HG02970 (cell line): ENCODE results near the gene CCDC57.

ENCODE experiments used
- ATAC-seq: cut with Tn5 transposase; IDR thresholded peaks from one replicate; pipeline ENCODE4 v1.9.1; 2021; ENCODE audit warnings: mild to moderate bottlenecking, moderate library complexity, moderate number of reproducible peaks; ENCODE audit not compliant: unreplicated experiment, low FRiP score

CCDC57 gene

DNA sequence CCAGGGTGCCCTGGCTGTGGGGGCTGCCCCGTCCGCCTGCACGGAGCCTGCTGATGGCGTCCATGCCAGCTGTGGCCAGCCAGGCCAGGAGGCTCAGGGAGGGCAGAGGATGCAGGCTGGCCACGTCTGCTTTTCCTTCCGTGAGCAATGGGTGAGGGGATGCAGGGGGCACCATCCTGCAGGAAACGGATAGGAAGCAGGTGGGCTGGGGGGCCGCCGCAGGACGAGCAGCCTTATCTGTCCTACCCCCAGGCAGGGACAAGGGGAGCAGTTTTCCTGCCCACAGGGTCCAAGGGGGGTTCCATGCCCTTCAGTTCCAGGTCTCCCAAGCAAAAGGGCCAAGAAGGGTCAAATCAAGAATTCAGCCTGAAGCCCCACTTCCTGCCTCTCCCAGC lies 153.8 kb downstream of the CCDC57 start:
- no peak for ATAC-seq

DNA sequence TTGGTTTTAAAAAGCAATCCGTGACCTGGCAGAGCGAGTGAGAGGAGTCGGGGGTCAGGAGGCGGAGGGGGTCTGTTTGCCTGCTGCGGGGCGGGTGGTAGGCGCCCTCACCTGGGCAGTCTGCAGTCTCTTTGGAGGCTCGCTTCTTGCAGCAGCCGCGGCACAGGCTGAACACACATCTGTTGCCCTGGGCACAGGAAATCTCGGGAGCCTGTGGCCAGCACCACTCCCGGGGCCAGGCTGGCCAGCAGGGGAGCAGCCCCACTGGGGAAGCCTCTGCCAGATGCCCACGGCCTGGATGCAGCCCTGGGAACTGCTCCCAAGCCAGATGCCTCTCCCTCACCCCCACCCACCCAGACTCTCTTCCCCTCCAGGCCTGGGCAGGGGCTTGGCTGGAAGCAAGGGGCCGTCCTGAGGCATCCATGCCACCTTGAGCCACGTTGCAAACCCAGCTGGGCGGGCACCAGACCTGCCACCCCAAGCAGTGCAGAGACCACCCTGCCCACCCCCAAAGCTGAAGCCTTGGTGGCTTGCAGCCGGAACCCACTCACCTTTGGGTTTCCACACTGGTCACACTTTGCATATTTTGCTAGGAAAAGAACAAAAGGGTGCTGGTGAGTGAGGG lies 154.3 kb downstream of the CCDC57 start:
- ATAC-seq: no peak

DNA sequence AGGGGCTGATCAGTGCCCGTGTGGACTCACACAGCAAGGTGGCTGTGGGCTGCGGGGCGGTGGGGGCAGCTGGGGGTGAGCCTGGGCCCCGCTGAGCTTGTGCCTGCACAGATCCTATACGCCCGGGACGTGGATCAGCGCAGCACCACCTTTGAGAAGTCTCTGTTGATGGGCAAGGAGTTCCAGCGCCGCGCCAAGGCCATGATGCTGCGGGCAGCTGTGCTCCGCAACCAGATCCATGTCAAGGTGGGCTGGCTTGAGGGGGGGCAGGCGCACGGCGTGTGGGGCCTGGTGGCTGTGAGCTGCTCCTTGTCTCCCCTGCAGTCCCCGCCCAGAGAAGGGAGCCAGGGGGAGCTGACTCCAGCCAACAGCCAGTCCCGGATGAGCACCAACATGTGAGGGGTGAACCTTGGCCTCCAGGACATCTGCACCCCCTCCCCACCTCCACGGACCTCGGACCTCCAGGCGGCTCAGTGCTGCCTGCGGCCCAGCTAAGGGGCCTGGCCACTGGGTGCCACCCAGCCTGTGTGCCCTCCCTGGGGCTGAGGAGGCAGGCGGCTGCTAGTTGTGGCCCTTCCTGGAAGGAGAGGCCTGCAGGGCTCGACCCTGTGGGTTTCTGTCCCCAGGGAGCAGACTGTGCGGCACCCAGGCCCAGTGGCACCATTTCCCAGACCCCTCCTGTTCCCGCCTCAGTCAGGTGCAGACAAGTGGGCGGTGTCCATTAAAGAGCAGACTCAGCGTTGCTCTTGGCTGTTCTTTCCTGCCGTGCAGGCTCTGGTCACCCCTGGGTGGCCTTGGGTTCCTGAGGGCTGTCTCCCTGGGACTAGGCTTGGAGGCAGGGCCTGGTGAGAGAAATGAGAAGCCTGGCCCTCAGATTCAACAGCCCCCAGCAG lies 155.7 kb downstream of the CCDC57 start:
- no peak for ATAC-seq

DNA sequence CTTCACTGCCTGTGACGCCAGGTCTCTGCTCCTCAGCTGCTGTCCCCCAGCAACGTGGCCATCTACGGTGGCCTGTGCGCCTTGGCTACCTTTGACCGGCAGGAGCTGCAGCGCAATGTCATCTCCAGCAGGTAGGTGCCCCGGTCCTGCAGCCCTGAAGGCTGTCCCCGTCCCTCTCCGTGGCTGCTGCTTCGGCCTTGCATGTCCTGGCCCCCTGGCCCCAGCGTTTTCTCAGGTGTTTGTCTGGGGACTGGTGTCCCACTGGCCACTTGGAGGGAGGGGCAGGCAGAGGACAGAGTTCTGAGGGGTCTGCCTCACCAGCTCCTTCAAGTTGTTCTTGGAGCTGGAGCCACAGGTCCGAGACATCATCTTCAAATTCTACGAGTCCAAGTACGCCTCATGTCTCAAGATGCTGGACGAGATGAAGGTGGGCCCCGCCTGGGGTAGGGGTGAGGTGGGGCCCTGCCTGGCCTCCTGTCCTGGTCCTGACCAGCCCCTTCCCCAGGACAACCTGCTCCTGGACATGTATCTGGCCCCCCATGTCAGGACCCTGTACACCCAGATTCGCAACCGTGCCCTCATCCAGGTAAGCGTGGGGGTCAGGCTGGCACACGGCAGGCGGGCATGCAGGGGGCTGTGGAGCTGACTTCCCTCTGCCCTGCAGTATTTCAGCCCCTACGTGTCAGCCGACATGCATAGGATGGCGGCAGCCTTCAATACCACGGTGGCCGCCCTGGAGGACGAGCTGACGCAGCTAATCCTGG lies 156.5 kb downstream of the CCDC57 start:
- no peak for ATAC-seq

DNA sequence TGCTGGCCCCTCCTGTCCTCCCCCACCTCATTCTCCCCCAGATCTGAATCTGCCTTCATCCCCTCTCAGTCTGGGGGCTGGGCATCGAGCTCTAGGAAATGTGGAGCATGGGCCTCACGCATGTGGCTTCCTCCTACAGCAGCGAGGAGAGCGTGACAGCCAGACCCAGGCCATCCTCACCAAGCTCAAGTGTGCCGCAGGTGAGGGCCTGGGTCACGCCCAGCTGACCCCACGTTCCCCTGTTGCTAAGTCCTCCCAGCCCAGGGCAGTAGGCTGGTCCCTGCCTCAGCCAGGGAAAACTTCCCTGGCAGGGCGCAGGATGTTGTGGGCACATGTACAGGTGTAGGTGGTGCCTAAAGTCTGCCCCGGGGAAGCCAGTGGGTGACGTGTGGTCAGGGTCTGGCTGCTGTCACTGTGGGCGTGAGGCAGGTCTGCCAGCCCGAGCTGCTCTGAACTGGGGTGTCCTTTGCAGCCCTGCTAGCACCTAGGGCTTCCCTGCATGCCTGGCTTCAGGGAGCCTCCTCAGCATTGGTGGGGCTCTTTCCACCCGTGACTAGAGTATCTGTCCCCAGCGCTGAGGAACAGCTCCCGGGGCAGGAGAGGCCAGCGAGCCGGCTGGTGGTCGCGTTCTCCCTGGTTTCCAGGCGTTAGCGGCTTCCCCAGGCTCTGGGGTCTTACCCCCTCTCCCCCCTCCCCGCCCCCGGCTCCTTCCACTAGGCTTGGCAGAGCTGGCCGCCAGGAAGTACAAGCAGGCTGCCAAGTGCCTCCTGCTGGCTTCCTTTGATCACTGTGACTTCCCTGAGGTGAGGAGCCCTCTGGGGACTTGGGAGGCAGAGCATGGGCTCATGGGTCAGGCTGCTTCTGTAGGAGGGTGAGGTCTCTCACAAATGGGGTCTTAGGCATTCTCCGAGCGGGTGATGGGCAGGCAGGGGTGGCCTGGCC lies 157.3 kb downstream of the CCDC57 start:
- no peak for ATAC-seq

DNA sequence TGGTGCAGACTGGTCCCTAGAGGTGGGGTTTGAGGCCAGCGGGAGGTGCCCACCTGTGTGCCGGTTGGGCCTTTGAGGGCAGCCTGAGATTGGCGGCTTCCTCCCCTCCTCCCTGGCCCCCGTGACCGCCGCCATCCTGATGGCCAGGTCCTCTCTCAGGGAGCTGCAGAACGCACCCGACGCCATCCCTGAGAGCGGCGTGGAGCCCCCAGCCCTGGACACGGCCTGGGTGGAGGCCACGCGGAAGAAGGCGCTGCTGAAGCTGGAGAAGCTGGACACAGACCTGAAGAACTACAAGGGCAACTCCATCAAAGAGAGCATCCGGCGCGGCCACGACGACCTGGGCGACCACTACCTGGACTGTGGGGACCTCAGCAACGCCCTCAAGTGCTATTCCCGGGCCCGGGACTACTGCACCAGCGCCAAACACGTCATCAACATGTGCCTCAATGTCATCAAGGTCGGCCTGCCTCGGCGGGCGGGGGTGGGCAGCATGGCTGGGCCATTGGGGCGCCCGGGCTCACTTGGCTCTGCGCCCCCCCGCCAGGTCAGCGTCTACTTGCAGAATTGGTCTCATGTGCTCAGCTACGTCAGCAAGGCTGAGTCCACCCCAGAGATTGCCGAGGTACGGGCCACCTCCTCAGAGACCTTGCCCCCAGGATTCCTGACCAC lies 158.2 kb downstream of the CCDC57 start:
- ATAC-seq: no peak

DNA sequence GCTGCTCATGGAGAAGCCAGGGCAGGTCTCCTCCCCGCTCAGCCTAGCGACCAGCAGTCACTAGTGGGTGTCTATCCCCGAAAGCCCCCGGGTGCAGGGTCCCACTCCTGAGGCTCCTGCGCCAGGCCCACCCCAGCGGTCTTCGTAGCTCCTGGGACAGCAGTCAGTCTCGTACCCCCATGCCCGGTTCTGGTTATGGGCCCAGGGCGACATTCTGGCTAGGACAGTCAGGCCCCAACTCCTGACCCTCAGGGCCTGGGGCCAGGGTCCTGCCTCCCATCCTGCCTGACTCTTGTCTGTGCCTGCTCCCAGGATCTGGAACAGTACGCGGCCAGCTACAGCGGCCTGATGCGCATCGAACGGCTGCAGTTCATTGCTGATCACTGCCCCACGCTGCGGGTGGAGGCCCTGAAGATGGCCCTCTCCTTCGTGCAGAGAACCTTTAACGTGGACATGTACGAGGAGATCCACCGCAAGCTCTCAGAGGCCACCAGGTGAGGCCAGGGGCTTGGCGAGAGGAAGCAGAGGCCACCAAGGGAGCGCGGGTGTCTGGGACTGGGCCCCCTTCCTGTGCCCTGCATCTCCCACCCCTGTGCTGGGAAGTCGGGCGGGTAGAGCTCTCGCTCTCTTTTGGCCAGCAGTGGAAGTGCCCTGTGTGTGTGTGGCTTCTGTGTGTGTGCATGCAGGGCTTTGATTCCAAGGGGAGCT lies 158.9 kb downstream of the CCDC57 start:
- no peak for ATAC-seq

DNA sequence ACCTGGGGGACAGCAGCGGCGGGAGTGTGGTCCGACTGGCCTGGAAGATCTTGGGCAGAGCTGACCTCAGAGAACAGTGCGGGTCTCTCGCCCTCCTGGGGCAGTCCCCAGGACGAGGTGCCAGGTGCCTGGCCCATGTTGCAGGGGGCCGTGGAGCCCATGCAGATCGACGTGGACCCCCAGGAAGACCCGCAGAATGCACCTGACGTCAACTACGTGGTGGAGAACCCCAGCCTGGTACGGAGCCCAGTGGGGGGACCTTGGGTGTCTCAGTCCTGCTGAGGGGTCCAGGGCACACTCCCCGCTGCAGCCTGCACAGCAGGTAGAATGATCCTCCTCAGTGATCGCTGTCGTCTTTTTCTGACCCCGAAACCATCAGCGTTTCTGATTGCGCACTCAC lies 159.5 kb downstream of the CCDC57 start:
- ATAC-seq: no peak

DNA sequence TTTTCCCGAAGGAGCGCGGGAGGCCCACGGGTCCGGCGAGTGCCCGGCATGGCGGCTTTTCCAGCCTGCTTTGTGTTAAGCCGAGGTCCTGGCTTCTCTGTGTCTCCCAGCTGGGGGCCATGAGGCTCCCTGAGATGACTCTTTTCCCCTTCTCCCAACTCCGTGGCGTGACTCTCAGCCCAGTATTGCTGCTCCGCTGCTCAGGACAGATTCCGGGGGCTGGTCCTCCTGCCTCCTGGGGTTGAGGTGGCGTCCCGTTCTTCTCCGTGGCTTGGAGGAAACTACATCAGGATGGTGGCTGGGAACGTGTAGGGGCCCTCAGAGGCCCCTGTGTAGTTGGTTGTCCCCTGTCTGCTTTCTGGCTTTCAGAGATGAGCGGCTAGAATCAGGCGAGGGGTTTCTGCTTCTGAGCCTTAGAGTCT lies 160.0 kb downstream of the CCDC57 start:
- ATAC-seq: no peak

DNA sequence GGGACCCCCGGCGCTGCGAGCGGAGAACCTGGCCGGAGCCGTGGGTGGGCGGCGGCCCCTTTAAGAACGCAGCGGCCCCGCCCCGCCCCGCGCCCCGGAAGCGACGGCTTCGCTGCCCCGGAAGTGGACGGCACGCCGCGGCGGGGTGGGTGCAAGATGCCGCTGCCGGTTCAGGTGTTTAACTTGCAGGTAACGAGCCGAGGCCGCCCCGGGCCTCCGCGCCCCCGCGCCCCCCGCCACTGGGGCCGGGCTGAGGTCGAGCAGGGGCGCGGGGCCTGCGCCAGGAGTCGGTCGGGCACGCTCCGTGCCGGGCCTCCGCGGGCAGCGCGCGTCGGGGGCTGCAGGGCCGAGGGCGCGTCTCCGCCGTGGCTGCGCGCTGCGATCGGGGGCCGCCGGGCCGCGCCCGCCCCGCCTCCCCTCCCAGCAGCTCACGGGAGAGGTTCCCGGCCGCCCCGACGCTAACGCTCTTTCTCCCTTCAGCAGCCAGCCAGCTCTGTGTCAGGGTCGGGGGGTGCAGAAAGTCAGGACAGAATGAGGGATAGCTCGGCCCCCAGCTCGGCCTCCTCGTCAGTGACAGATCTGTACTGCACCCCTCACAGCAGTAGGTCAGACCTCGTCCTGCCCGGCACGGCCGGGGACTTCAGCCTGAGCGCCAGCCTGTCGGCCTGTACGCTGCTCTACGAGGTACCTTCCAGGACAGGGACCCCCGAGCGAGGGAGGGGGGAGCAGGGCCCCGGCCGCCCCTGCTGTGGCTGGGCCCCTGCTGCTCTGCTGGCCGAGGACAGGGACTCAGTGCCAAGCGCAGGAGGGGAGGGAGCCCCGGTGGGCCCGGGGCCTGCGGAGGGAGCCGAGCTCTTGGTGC lies 160.6 kb downstream of the CCDC57 start, which contains the start of the genes GPS1 and RFNG:
Gene GPS1, plus strand, starts transcription at position 123 of the 862 bp plus-strand sequence. Its CDS starts 34 bp downstream, at position 157.
Gene RFNG, minus strand, starts transcription at position 36 of the 862 bp plus-strand sequence. CDS start 45 bp downstream, outside the sequence.
- peak; percentile 51 for ATAC-seq
